Sigmoid colon (tissue), 7 donors: Measurements from ENCODE around the gene MINDY4. TPM values are rescaled to one million over a fixed set of nuclear protein-coding genes. Genes with fewer than 3 reads are reported as not detected.

Experiments
- DNase-seq: peaks from one replicate; pipeline ENCODE4 v3.0.0-alpha.2; 2019
- H3K27ac ChIP-seq, 4 donors: fragments of 200-600 bp; sonication (generic); one replicate each; pipeline ENCODE4 v1.5.1; 2016 to 2019; ENCODE audit warnings: mild to moderate bottlenecking in 1 of 4
- H3K27me3 ChIP-seq, 3 donors: fragments of 200-600 bp; sonication (generic); one replicate each; pipeline ENCODE4 v1.5.1; 2019; ENCODE audit warnings: mild to moderate bottlenecking in 1 of 3
- H3K36me3 ChIP-seq, 4 donors: fragments of 200-600 bp; sonication (generic); one replicate each; pipeline ENCODE4 v1.5.1; 2016 to 2019
- H3K4me1 ChIP-seq, 4 donors: fragments of 200-600 bp; sonication (generic); one replicate each; pipeline ENCODE4 v1.5.1; 2017 to 2019
- H3K4me3 ChIP-seq, 4 donors: fragments of 200-600 bp; sonication (generic); one replicate each; pipeline ENCODE4 v1.5.1; 2017 to 2019; ENCODE audit warnings: mild to moderate bottlenecking in 2 of 4, moderate library complexity in 1 of 4
- H3K9me3 ChIP-seq, 4 donors: fragments of 200-600 bp in 3 of 4; sonication (generic) in 3 of 4; one replicate each; pipeline versions ENCODE4 v1.5.1 to v1.6.1; 2013 to 2019
- EP300 ChIP-seq, 4 donors: sonication (generic); formaldehyde crosslinking; IDR thresholded peaks; one replicate each; pipeline ENCODE4 v1.6.1; 2017; ENCODE audit warnings: antibody characterized with exemption in 4 of 4
- POLR2A ChIP-seq, 2 donors: fragments of 450-650 bp; IDR thresholded peaks; one replicate each; pipeline ENCODE4 v1.6.1; 2016; ENCODE audit warnings: antibody characterized with exemption in 2 of 2, mild to moderate bottlenecking in 2 of 2, moderate library complexity in 2 of 2
- POLR2AphosphoS5 ChIP-seq, 4 donors: sonication (generic); formaldehyde crosslinking; IDR thresholded peaks; one replicate each; pipeline ENCODE4 v1.6.1; 2017; ENCODE audit warnings: antibody characterized with exemption in 4 of 4
- WGBS, 2 donors: extraction: QIAGEN DNeasy Blood & Tissue Kit; methylation state at CpG; one replicate each; pipeline ENCODE4 v1.1.7; 2013; 5-methylcytosine and 5-hydroxymethylcytosine counted together
- intact Hi-C: fragments of 100-400 bp; cut with DNase I; formaldehyde crosslinking; loops from one replicate; pipeline ENCODE4 v1.15.1; 2023
- polyA plus RNA-seq, 3 donors: library from polyadenylated mRNA; stranded (reverse); fragments of 200-250 nt; gene quantifications; one replicate each; pipeline ENCODE4 v1.2.3, GENCODE V29; 2013
- total RNA-seq, 4 donors: library from RNA; depleted of rRNA; stranded (reverse); fragments of >200 nt; gene quantifications; one replicate each; pipeline ENCODE4 v1.1.0, GENCODE V29; 2016
- TF ChIP-seq, protein P1 (sequence below), 4 experiments: fragments of 450-650 bp in 3 of 4; fragments of 200-600 bp in 1 of 4; IDR thresholded peaks; one replicate each; pipeline ENCODE4 v1.5.1; 2016 to 2019; ENCODE audit warnings: antibody characterized with exemption in 4 of 4, mild to moderate bottlenecking in 3 of 4, moderate library complexity in 2 of 4
- donor health status: healthy with polysubstance abuse.
- donor health status: Bipolar disorder and iron deficiency.
- donor health status: healthy.

The MINDY4 gene
- 10 to 100 TPM in 2 of 4 donors, 1 to 10 TPM in 2; 9.4 to 26.3 (median 16.0) TPM for total RNA-seq
- polyA plus RNA-seq, result 1 to 10 TPM; 1.2 to 2.3 (median 1.8) TPM

- peak; percentile 93 for DNase-seq
- intact Hi-C loops, result no loop called here
- TF ChIP-seq POLR2AphosphoS5 (IDR thresholded peaks at IDR 0.05), result peak; percentile 38 to 73 (median 58)
- TF ChIP-seq POLR2A (IDR thresholded peaks at IDR 0.05), result no peak
- Histone ChIP-seq H3K9me3 (no peaks in the 10 kb centered on the region), H3K4me1 (peaks cover 0 to 22% (median 14%) of the 10 kb centered on the region in 4 donors), H3K27me3 (no peaks in the 10 kb centered on the region), H3K27ac (peak within 1 kb of the TSS; percentile 80 to 89 (median 84)), H3K4me3 (peak within 1 kb of the TSS; percentile 53 to 77 (median 71)), H3K36me3 (no peaks in the 10 kb centered on the region)
- 2% methylated on average over 62 of the region's 62 CpGs for WGBS, 2 donors
These were observed at the start of gene MINDY4 for GRCh38 chr7:30771174-30771879. Gene MINDY4 (plus strand): TSS chr7:30771417. CDS start chr7:30771494, 77 bp downstream.

DNA sequence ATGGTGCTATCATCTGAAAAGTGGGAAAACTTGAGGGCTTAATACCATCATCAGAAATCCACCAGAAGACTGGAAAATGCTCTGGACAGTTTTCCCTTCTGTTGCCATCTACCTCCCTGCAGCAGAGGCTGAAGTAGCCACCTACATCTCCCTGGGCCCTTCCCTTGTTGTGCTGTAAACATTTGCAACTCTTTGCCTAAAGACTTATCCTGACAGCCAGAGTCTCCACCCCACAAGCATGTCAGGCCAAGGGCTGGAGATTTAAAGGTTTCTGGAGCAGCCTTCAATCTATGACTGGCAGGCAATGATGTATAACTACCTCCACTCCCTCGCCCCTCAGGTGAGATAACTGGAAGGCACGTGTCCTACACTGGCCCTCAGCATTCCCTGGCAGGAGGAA is 49.0 kb upstream of the MINDY4 start:
- H3K4me1 ChIP-seq, result no peaks in the 10 kb centered on the region
- no peaks in the 10 kb centered on the region for H3K36me3 ChIP-seq
- no peak overlapping the region for H3K27ac ChIP-seq
- 76 to 81% methylated on average over 2 of the region's 2 CpGs for WGBS, 2 donors
- DNase-seq, result no peak
- peaks cover 0 to 8% (median 2%) of the 10 kb centered on the region in 4 donors for H3K9me3 ChIP-seq
- no peak overlapping the region for H3K4me3 ChIP-seq
- intact Hi-C loops, result no loop called here
- TF ChIP-seq EP300 (IDR thresholded peaks at IDR 0.05), result no peak
- TF ChIP-seq POLR2AphosphoS5 (IDR thresholded peaks at IDR 0.05), result no peak
- TF ChIP-seq, protein P1, sequence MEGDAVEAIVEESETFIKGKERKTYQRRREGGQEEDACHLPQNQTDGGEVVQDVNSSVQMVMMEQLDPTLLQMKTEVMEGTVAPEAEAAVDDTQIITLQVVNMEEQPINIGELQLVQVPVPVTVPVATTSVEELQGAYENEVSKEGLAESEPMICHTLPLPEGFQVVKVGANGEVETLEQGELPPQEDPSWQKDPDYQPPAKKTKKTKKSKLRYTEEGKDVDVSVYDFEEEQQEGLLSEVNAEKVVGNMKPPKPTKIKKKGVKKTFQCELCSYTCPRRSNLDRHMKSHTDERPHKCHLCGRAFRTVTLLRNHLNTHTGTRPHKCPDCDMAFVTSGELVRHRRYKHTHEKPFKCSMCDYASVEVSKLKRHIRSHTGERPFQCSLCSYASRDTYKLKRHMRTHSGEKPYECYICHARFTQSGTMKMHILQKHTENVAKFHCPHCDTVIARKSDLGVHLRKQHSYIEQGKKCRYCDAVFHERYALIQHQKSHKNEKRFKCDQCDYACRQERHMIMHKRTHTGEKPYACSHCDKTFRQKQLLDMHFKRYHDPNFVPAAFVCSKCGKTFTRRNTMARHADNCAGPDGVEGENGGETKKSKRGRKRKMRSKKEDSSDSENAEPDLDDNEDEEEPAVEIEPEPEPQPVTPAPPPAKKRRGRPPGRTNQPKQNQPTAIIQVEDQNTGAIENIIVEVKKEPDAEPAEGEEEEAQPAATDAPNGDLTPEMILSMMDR (IDR thresholded peaks at IDR 0.05), result no peak
- TF ChIP-seq POLR2A (IDR thresholded peaks at IDR 0.05), result no peak
- H3K27me3 ChIP-seq, result no peaks in the 10 kb centered on the region

- peaks cover 0 to 7% (median 2%) of the 10 kb centered on the region in 4 donors for H3K9me3 ChIP-seq
- H3K36me3 ChIP-seq, result no peaks in the 10 kb centered on the region
- no peak for TF ChIP-seq EP300 (IDR thresholded peaks at IDR 0.05)
- TF ChIP-seq POLR2AphosphoS5 (IDR thresholded peaks at IDR 0.05), result no peak
- TF ChIP-seq POLR2A (IDR thresholded peaks at IDR 0.05), result no peak
- TF ChIP-seq, protein P1 (IDR thresholded peaks at IDR 0.05), result no peak
- H3K4me3 ChIP-seq, result no peak overlapping the region
- no peaks in the 10 kb centered on the region for H3K27me3 ChIP-seq
- intact Hi-C loops, result no loop called here
- no peak overlapping the region for H3K27ac ChIP-seq
- no peak for DNase-seq
- H3K4me1 ChIP-seq, result no peaks in the 10 kb centered on the region
These were observed 48.5 kb upstream of the MINDY4 start for GRCh38 chr7:30722671-30723070.

GRCh38 chr7:30723776-30724175 is 47.4 kb upstream of the MINDY4 start:
- no peaks in the 10 kb centered on the region for H3K36me3 ChIP-seq
- 77 to 78% methylated on average over 4 of the region's 4 CpGs for WGBS, 2 donors
- no peak overlapping the region for H3K27ac ChIP-seq
- no peaks in the 10 kb centered on the region for H3K4me1 ChIP-seq
- H3K9me3 ChIP-seq, result peaks cover 0 to 4% (median 0%) of the 10 kb centered on the region in 4 donors
- intact Hi-C loops, result no loop called here
- no peaks in the 10 kb centered on the region for H3K27me3 ChIP-seq
- TF ChIP-seq POLR2A (IDR thresholded peaks at IDR 0.05), result no peak
- TF ChIP-seq EP300 (IDR thresholded peaks at IDR 0.05), result no peak
- no peak for TF ChIP-seq POLR2AphosphoS5 (IDR thresholded peaks at IDR 0.05)
- TF ChIP-seq, protein P1 (IDR thresholded peaks at IDR 0.05), result no peak
- no peak for DNase-seq
- no peak overlapping the region for H3K4me3 ChIP-seq

DNA sequence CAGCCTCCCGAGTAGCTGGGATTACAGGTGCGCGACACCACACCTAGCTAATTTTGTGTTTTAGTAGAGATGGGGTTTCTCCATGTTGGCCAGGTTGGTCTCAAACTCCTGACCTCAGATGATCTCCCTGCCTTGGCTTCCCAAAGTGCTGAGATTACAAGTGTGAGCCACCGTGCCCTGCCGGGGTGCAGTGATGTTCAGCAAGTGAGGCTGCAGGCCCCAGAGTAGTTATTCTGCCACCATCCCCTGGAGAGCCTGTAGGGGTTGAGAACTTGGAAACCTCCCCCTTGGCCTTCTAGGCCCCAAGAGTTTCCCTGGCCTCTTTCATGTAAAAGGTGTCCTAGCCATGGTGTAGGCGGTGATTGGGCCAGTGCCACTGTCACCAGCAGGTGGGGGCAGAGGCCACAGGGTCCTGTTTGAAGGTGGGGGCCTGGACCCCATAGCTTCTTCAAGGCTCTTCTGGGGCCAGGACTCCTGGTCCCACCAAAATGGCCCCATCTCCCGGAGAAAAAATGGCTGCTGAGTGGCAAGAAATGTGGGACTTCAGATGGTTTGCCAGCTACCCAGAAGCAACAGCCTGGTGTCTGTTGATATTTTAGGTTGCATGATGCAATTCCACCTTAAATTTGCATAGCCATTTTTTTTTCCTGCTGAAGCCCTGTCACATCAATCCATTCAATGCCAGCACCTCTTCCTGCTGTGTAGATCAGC is 44.8 kb upstream of the MINDY4 start:
- Histone ChIP-seq H3K27ac (no peak overlapping the region), H3K27me3 (no peaks in the 10 kb centered on the region), H3K4me1 (no peaks in the 10 kb centered on the region), H3K9me3 (no peaks in the 10 kb centered on the region), H3K36me3 (no peaks in the 10 kb centered on the region), H3K4me3 (no peak overlapping the region)
- TF ChIP-seq, protein P1 (IDR thresholded peaks at IDR 0.05), result no peak
- TF ChIP-seq POLR2AphosphoS5 (IDR thresholded peaks at IDR 0.05), result no peak
- TF ChIP-seq EP300 (IDR thresholded peaks at IDR 0.05), result no peak
- no peak for TF ChIP-seq POLR2A (IDR thresholded peaks at IDR 0.05)
- no peak for DNase-seq
- intact Hi-C loops, result no loop called here
- WGBS, 2 donors, result 95 to 96% methylated on average over 7 of the region's 7 CpGs
